Ascending aorta (tissue), 2 donors: Measurements from ENCODE around the gene HMGXB3. TPM values are rescaled to one million over a fixed set of nuclear protein-coding genes. Genes with fewer than 3 reads are reported as not detected.

Experiments
- DNase-seq, 2 donors: peaks; one replicate each; pipeline ENCODE4 v3.0.0-alpha.2; 2019; ENCODE audit warnings: low spot score in 2 of 2
- H3K27ac ChIP-seq, 2 donors: fragments of 200-600 bp; sonication (generic); one replicate each; pipeline ENCODE4 v1.5.1; 2016 to 2017; ENCODE audit warnings: mild to moderate bottlenecking in 1 of 2
- H3K27me3 ChIP-seq: fragments of 200-600 bp; sonication (generic); one replicate; pipeline ENCODE4 v1.5.1; 2017
- H3K36me3 ChIP-seq, 2 donors: fragments of 200-600 bp; sonication (generic); one replicate each; pipeline ENCODE4 v1.5.1; 2016
- H3K4me1 ChIP-seq, 2 donors: fragments of 200-600 bp; sonication (generic); one replicate each; pipeline ENCODE4 v1.5.1; 2016 to 2017; ENCODE audit warnings: mild to moderate bottlenecking in 1 of 2
- H3K4me3 ChIP-seq, 2 donors: fragments of 200-600 bp; sonication (generic); one replicate each; pipeline ENCODE4 v1.5.1; 2016 to 2017; ENCODE audit warnings: mild to moderate bottlenecking in 1 of 2
- H3K9me3 ChIP-seq, 2 donors: fragments of 200-600 bp; sonication (generic); one replicate each; pipeline ENCODE4 v1.5.1; 2016
- intact Hi-C: fragments of 100-400 bp; cut with DNase I; formaldehyde crosslinking; loops from one replicate; pipeline ENCODE4 v1.15.1; 2023
- total RNA-seq: library from RNA; depleted of rRNA; stranded (reverse); fragments of >200 nt; gene quantifications from one replicate; pipeline ENCODE4 v1.1.0, GENCODE V29; 2016
- TF ChIP-seq, protein P1 (sequence below), 3 experiments: fragments of 200-600 bp in 2 of 3; fragments of 450-650 bp in 1 of 3; sonication (generic) in 2 of 3; IDR thresholded peaks; one replicate each; pipeline ENCODE4 v1.5.1; 2016 to 2019; ENCODE audit warnings: antibody characterized with exemption in 3 of 3, mild to moderate bottlenecking in 1 of 3, moderate library complexity in 1 of 3

Gene HMGXB3
- total RNA-seq, 1 donor from 2014 or later, result 56.4 TPM

DNA sequence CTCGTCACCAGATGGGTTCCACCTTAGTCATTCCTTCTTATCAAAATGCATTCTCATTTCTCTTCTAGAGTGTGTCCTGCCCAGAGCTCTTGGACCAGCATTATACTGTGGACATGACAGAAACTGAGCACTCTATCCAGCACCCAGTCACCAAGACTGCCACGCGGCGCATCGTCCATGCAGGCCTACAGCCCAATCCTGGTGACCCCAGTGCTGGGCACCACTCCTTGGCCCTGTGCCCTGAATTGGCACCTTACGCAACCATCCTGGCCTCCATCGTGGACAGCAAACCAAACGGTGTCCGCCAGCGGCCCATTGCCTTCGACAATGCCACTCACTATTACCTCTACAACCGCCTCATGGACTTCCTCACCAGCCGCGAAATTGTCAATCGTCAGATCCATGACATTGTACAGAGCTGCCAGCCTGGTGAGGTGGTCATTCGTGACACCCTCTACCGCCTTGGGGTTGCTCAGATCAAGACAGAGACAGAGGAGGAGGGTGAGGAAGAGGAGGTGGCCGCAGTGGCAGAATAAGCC lies 51.2 kb downstream of the HMGXB3 start:
- peaks cover 82 to 85% of the 10 kb centered on the region in 2 donors for H3K36me3 ChIP-seq
- H3K27me3 ChIP-seq, result no peaks in the 10 kb centered on the region
- TF ChIP-seq, protein P1, sequence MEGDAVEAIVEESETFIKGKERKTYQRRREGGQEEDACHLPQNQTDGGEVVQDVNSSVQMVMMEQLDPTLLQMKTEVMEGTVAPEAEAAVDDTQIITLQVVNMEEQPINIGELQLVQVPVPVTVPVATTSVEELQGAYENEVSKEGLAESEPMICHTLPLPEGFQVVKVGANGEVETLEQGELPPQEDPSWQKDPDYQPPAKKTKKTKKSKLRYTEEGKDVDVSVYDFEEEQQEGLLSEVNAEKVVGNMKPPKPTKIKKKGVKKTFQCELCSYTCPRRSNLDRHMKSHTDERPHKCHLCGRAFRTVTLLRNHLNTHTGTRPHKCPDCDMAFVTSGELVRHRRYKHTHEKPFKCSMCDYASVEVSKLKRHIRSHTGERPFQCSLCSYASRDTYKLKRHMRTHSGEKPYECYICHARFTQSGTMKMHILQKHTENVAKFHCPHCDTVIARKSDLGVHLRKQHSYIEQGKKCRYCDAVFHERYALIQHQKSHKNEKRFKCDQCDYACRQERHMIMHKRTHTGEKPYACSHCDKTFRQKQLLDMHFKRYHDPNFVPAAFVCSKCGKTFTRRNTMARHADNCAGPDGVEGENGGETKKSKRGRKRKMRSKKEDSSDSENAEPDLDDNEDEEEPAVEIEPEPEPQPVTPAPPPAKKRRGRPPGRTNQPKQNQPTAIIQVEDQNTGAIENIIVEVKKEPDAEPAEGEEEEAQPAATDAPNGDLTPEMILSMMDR (IDR thresholded peaks at IDR 0.05), result no peak
- intact Hi-C loops, result no loop called here
- no peaks in the 10 kb centered on the region for H3K9me3 ChIP-seq
- H3K27ac ChIP-seq, result no peak overlapping the region
- H3K4me3 ChIP-seq, result no peak overlapping the region
- peak in 1 of 2 donors; percentile 55 for DNase-seq
- H3K4me1 ChIP-seq, result no peaks in the 10 kb centered on the region

DNA sequence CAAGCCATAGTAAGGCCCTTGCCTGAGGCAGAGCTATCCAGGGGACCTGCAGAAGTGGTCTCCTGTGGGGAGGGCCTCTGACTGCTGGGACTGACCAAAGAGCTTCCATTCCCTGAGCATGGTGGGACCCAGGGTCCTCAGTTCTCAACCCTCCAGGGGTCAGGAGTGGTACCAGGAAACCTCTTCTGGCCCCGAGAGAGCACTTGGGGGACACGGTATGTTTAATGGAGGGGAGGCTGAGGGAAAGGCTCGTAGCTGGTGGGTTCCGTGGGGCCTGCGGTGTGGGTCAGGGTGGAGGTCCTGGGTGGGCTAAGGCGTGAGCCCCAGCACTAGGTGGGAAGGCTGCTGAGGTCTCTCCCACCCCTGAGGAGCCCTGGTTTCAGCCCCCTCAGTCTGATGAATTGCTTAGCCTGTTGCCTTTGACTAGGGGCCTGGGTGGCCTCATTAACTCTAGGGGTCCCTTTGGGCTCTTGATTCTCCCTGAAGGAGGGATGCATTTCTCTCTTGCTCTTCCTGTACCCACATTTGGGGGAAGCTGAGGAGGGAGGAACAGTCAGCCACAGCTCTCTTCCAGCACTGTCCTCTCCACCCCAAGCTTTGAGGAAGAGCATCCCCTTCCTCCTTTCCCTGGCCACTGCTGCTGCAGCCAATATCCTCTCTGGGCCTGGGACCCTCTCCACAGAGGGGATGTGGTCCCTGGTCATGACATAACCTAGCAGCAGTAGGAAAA lies 51.9 kb downstream of the HMGXB3 start:
- Histone ChIP-seq H3K36me3 (peaks cover 78 to 79% of the 10 kb centered on the region in 2 donors), H3K9me3 (no peaks in the 10 kb centered on the region), H3K4me1 (no peaks in the 10 kb centered on the region), H3K27ac (no peak overlapping the region), H3K27me3 (no peaks in the 10 kb centered on the region), H3K4me3 (no peak overlapping the region)
- DNase-seq, result peak in 1 of 2 donors; percentile 31
- intact Hi-C loops, result no loop called here
- TF ChIP-seq, protein P1 (IDR thresholded peaks at IDR 0.05), result no peak

DNA sequence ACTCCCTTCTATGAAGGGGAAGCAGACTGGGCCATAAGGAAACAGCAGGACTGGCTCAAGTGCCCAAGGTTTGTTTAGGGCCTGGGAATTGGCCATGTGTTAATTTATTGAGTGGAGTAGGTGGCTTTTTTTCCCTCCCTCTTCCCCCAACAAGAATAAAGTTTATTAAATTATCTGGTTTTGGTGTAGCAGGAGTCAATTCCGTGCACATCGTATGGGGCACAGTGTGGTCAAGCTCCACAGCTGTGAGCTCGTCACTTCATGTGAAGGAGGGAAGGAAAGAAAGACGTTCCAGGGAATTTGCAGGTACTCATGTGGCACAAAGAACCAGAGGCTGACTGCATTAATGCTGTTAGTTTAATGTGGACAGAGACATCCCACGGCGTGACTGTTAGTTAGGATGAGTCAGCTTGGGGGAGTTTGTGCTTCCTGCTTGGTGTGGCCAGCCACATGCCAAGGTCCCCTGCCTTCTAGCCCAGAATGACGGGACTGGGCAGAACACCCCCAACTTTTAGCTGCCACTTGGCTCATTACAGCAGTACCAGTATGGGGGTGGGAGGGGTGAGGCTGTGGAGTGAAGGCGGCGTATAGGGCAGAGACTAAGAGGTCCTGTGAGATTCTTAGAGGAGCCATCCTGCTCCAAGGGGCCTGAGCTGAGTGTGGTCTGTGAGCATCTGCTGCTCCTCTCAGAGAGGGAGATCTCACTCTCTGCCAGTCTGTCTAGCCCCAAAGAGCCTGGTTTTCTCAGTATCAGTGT lies 52.6 kb downstream of the HMGXB3 start:
- Histone ChIP-seq H3K27ac (peak overlapping the region in 1 of 2 donors; percentile 35), H3K36me3 (peaks cover 71 to 72% of the 10 kb centered on the region in 2 donors), H3K27me3 (no peaks in the 10 kb centered on the region), H3K4me1 (no peaks in the 10 kb centered on the region), H3K9me3 (no peaks in the 10 kb centered on the region), H3K4me3 (no peak overlapping the region)
- TF ChIP-seq, protein P1 (IDR thresholded peaks at IDR 0.05), result no peak
- intact Hi-C loops, result no loop called here
- DNase-seq, result peak in 1 of 2 donors; percentile 61

DNA sequence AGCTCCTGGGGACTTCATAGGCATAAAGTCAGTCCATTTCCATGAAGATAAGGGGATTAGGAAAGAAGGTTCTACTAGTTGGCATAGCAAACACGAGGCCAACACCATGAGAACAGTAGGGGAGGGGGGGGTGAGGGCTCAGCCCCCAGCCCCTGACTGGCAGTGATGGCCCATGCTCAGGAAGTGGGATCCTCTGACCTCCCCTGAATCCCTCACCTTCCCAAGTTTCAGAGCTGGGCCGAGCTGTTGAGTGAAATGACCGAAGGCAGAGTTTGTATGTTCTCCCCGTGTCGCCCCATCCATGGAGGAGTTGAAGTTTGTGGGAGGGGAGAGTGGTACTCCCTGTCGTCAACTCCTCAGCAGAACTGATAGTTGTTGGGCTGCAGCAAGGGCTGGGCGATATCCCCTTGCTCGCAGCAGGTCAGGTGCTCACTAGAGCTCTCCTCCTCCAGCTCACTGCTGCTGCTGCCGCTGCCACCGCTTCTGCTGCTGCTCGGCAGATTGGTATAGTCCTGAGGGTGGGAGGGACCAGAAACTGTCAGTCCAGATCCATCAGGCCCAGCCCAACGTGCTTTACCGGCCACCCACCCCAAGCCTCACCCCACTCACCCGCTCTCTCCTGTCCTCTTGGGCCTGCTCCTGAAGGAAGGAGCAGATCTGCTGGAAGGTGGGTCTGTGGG lies 53.3 kb downstream of the HMGXB3 start:
- H3K27me3 ChIP-seq, result no peaks in the 10 kb centered on the region
- DNase-seq, result peak in 1 of 2 donors; percentile 56
- peak overlapping the region in 1 of 2 donors; percentile 35 for H3K27ac ChIP-seq
- no peak overlapping the region for H3K4me3 ChIP-seq
- no peaks in the 10 kb centered on the region for H3K9me3 ChIP-seq
- TF ChIP-seq, protein P1 (IDR thresholded peaks at IDR 0.05), result no peak
- intact Hi-C loops, result no loop called here
- H3K4me1 ChIP-seq, result no peaks in the 10 kb centered on the region
- peaks cover 63 to 64% of the 10 kb centered on the region in 2 donors for H3K36me3 ChIP-seq

DNA sequence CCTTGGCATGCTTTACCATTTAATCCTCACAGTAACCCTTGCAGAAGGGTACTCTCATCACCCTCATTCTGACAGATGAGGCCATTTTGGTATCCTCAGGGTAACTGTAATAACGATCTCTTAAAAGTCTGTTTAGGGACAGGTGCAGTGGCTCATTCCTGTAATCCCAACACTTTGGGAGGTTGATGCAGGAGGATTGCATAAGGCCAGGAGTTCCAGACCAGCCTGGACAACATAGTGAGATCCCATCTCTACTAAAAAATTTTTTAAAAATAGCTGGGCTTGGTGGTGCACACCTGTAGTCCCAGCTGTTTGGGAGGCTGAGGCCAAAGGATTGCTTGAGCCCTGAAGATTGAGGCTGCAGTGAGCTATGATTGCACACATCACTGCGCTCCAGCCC lies 54.0 kb downstream of the HMGXB3 start:
- no peak overlapping the region for H3K27ac ChIP-seq
- no peaks in the 10 kb centered on the region for H3K4me1 ChIP-seq
- intact Hi-C loops, result no loop called here
- no peak overlapping the region for H3K4me3 ChIP-seq
- no peaks in the 10 kb centered on the region for H3K27me3 ChIP-seq
- no peaks in the 10 kb centered on the region for H3K9me3 ChIP-seq
- DNase-seq, result no peak
- H3K36me3 ChIP-seq, result peaks cover 57 to 58% of the 10 kb centered on the region in 2 donors
- TF ChIP-seq, protein P1 (IDR thresholded peaks at IDR 0.05), result no peak
